Glutamatergic neuron (in vitro differentiated cells): Measurements from ENCODE around the gene ZNF830. TPM values are rescaled to one million over a fixed set of nuclear protein-coding genes. Genes with fewer than 3 reads are reported as not detected.

Source experiments
- DNase-seq: peaks from one replicate; pipeline ENCODE4 v3.0.0; 2022
- H3K27ac Mint-ChIP-seq: one replicate; pipeline ENCODE4 v1.8.0; 2020; ENCODE audit warnings: mild to moderate bottlenecking, mixed read lengths, inconsistent platforms; ENCODE audit not compliant: unreplicated experiment
- H3K27me3 Mint-ChIP-seq: one replicate; pipeline ENCODE4 v1.8.0; 2020; ENCODE audit warnings: mild to moderate bottlenecking, moderate library complexity, mixed read lengths, inconsistent platforms; ENCODE audit not compliant: unreplicated experiment
- H3K36me3 Mint-ChIP-seq: one replicate; pipeline ENCODE4 v1.8.0; 2020; ENCODE audit warnings: mild to moderate bottlenecking, mixed read lengths, inconsistent platforms; ENCODE audit not compliant: unreplicated experiment
- H3K4me1 Mint-ChIP-seq: one replicate; pipeline ENCODE4 v1.8.0; 2020; ENCODE audit warnings: mild to moderate bottlenecking, low read depth, mixed read lengths, inconsistent platforms; ENCODE audit not compliant: unreplicated experiment
- H3K4me3 Mint-ChIP-seq: one replicate; pipeline ENCODE4 v1.8.0; 2020; ENCODE audit warnings: mild to moderate bottlenecking, mixed read lengths, inconsistent platforms; ENCODE audit not compliant: unreplicated experiment
- H3K9me3 Mint-ChIP-seq: one replicate; pipeline ENCODE4 v1.8.0; 2020; ENCODE audit warnings: mild to moderate bottlenecking, moderate library complexity, mixed read lengths, inconsistent platforms; ENCODE audit not compliant: unreplicated experiment
- total RNA-seq: library from RNA; stranded (reverse); fragmentation: NEBNext Ultra II Directional; extraction: Animal tissue kit (Norgen Biotek cat#: 25700); gene quantifications from one replicate; pipeline ENCODE4 v1.2.1, GENCODE V29; 2021; ENCODE audit not compliant: unreplicated experiment
- TF ChIP-seq, protein P1 (sequence below): fragments of 200-600 bp; sonication (generic); IDR thresholded peaks from one replicate; pipeline ENCODE4 v1.5.0; 2021; ENCODE audit not compliant: partially characterized antibody, unreplicated experiment

Gene ZNF830
- total RNA-seq, 1 donor from 2014 or later = 19.1 TPM

DNA sequence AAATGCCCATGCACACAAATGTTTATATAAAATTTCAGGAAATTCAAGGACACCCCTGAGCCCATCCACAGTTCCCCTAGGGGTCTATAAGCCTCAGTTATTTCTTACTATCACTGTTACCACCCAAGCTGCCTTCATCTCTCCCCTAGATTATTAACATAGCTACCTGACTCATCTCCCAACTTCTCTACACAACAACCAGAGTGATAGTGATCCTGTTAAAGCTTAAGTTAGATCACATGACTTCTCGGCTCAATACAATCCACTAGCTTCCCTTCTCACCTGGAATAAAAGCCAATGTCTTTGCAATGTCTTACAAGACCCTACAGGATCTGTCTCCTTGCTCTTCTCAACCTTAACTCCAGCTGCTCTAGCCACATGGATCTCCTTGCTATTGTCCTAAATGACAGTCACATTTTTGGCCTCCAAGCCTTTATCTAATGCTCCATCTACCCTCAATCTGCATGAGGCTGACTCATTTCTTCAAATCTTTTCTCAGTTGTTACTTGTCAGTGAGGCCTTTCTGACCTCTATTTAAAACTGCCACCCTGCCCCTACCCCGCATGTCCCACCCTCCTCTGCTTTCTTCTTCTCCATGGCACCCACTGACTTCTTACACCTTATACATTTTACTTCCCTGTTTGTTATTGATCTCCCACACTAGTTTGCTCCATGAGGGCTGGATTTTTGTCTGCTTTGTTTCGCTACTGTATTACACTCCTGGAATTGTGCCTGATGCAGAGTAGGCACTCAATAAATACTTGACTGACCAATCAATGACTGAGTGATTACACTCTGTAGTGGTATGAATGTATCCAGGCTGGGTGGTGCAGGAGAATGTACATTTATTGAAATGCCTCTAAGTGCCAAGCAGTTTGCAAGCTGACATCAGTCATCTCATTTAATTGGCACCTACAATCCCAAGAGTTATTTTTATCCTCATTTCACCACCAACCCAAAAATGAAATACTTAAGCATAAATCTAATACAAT is 13.8 kb downstream of the ZNF830 start:
- peaks cover 1% of the 10 kb centered on the region for H3K9me3 Mint-ChIP-seq
- no peak overlapping the region for H3K27ac Mint-ChIP-seq
- H3K4me1 Mint-ChIP-seq = peaks cover 6% of the 10 kb centered on the region
- H3K4me3 Mint-ChIP-seq = no peak overlapping the region
- no peak for DNase-seq
- H3K27me3 Mint-ChIP-seq = peaks cover 4% of the 10 kb centered on the region
- TF ChIP-seq, protein P1, sequence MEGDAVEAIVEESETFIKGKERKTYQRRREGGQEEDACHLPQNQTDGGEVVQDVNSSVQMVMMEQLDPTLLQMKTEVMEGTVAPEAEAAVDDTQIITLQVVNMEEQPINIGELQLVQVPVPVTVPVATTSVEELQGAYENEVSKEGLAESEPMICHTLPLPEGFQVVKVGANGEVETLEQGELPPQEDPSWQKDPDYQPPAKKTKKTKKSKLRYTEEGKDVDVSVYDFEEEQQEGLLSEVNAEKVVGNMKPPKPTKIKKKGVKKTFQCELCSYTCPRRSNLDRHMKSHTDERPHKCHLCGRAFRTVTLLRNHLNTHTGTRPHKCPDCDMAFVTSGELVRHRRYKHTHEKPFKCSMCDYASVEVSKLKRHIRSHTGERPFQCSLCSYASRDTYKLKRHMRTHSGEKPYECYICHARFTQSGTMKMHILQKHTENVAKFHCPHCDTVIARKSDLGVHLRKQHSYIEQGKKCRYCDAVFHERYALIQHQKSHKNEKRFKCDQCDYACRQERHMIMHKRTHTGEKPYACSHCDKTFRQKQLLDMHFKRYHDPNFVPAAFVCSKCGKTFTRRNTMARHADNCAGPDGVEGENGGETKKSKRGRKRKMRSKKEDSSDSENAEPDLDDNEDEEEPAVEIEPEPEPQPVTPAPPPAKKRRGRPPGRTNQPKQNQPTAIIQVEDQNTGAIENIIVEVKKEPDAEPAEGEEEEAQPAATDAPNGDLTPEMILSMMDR = no peak
- H3K36me3 Mint-ChIP-seq = no peaks in the 10 kb centered on the region

DNA sequence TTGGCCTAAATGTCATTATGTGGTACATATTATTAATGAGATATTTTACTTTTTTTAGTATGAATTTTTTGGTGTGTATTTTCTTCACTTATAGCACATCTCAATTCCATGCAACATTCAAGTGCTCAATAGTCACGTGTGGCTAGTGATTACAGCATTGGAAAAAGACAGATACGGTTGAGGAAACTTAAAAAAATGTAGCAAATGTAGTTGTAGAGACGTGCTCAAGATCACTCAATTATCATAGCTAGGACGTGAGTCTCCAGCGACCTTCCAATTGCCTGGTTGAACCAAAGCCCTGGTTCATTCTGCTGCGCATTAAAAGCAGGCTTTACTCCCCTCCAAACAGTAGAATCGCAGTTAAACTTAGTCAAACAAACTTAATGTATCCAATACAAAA is 17.8 kb downstream of the ZNF830 start:
- DNase-seq = no peak
- Mint-ChIP-seq H3K4me3 (no peak overlapping the region), H3K36me3 (no peaks in the 10 kb centered on the region), H3K27ac (no peak overlapping the region), H3K4me1 (peaks cover 14% of the 10 kb centered on the region), H3K27me3 (peaks cover 10% of the 10 kb centered on the region), H3K9me3 (peaks cover 9% of the 10 kb centered on the region)
- TF ChIP-seq, protein P1 = no peak

DNA sequence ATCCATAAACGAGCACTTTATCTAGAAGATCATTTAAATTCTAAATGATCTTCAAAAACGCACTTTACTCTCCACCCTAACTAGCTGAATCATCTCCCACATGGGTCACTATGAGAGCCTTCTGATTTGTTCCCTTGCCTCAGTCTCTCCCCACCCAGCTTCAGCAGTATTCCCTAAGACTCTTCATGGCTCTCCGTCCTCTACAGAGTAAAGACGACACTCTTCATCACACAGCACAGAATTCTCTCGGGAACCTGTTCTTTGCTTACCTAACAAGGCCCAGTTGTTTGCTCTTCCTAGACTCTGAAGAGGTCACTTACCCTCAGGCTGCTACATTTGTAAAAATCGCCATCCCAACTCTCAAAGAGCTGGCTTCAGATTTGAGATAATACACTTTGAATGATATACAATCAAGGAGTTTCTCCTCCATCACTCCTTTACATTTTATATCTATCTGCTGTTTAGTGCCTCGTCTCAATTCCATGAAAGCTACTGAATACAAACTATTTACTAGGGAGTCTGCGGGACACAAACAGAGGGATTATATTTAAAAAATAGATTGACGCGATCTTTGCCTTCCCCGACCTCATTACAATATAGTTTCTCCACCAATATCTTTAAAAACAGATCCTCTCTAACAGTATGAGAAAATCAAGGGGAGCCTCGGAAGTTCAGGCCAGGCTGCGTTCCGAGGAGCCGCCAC is 18.5 kb downstream of the ZNF830 start:
- H3K9me3 Mint-ChIP-seq = peaks cover 9% of the 10 kb centered on the region

DNA sequence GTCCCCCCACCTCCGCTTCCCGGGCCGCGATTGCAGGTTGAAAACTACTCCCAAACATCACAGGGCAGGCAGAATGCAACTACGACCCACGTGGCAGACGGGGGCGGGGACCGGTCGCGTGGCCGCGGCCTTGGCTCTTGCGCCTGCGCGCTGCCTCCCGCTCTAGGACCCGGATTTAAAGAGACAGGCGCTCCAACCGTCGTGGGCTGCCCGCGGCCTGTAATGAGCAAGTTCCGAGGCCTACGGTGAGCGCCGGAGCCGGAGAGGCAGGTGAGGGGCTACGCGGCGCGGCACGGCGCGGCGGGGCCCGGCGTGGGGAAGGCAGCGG is 19.0 kb downstream of the ZNF830 start, which contains the start of gene LIG3:
Gene LIG3, plus strand, starts transcription at position 160 of the 328 bp plus-strand sequence. CDS start 2,494 bp downstream, outside the sequence.
- Mint-ChIP-seq H3K4me3 (peak within 1 kb of the TSS; percentile 98), H3K4me1 (peaks cover 14% of the 10 kb centered on the region), H3K9me3 (peaks cover 9% of the 10 kb centered on the region), H3K36me3 (no peaks in the 10 kb centered on the region), H3K27me3 (peaks cover 10% of the 10 kb centered on the region), H3K27ac (peak within 1 kb of the TSS; percentile 93)
- TF ChIP-seq, protein P1 = no peak
- DNase-seq = peak; percentile 96

More for the DNA sequence above, 18.5 kb downstream of the ZNF830 start:
- peaks cover 10% of the 10 kb centered on the region for H3K27me3 Mint-ChIP-seq
- TF ChIP-seq, protein P1 = no peak
- H3K4me3 Mint-ChIP-seq = peak overlapping the region; percentile 98
- no peak for DNase-seq
- H3K4me1 Mint-ChIP-seq = peaks cover 14% of the 10 kb centered on the region
- no peaks in the 10 kb centered on the region for H3K36me3 Mint-ChIP-seq
- H3K27ac Mint-ChIP-seq = peak overlapping the region; percentile 86
